ENCODE results near the gene HCRTR1.

The HCRTR1 gene

DNA sequence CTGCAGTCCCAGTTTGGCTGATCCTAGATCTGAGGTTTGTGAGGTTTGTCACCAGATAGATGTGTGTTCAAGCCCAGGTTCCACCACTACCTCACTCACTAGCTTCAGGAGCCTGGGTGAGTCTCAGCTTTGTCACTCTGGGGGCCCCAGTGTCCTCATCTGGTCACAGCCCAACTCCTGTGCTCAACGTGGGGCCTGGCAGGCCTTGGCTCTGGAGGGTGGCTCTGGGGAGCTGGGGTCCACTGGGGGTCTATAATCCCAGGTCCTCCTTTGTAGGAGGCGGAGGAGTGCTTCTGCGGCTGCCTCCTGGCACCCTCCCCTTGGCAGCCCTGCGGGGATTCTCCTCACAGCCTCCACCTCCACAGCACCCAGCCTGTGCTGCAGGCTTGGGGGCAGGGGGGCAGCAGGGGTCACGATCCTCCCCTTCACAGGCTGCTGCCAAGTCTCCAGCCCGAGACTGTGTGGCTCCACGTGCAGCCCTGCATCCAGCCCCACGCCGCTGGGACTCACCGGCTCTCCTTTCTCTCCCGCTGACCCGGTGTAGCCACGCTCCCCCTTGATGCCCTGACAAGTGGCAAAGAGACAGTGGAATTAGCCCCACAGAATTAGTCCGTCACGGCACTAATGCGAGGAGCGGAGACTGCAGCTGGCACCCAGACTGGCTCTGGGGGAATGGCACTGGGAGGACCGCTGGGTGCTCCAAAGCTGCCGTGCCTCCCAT, 49.7 kb downstream of the HCRTR1 start:
- no peak for DNase-seq (ENCODE audit: low spot score)

DNA sequence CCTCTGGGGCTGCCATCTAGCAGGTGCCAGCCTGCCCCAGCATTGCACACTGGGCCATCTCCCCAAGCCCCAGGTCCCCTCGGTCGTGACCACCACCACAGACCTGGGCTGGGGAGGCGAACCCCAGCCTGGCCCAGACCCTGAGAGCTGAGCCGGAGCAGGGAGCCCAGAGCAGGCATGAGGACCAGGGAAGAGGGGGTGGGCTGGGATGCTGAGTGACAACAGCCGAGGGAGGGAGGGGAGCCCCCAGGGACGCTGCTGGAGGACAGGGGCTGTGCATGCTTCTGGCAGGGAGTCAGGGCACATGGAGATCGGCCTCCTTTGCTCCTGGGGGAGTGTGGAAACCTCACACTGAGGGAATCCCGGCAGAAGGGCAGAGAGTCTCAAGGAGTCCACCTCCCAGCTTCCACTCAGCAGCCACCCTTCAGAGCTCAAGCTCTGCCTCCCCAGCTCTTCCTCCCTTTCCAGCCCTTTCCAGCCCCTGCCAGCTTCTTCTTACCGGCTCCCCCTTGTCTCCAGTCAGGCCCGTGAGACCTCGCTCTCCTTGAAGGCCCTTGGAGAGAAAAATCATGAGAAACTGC, 50.9 kb downstream of the HCRTR1 start:
- DNase-seq (ENCODE audit: low spot score): no peak

DNA sequence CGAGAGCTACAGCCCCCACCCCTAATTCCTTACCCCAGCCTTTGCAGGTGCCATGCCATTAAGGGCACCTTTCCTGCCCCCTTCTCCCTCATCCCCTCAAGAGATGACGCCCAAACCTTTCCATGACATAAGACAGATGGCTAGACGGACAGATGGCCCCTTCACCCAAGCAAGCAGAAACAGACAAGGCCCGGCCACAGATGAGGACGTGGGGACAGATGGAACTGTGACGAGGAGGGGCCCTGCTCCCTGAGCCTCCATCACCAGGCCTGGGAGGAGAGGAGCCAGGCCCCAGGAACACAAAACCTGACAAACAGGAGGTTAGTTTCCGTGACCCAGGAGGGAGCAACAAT, 51.9 kb downstream of the HCRTR1 start:
- DNase-seq (ENCODE audit: low spot score): no peak

DNA sequence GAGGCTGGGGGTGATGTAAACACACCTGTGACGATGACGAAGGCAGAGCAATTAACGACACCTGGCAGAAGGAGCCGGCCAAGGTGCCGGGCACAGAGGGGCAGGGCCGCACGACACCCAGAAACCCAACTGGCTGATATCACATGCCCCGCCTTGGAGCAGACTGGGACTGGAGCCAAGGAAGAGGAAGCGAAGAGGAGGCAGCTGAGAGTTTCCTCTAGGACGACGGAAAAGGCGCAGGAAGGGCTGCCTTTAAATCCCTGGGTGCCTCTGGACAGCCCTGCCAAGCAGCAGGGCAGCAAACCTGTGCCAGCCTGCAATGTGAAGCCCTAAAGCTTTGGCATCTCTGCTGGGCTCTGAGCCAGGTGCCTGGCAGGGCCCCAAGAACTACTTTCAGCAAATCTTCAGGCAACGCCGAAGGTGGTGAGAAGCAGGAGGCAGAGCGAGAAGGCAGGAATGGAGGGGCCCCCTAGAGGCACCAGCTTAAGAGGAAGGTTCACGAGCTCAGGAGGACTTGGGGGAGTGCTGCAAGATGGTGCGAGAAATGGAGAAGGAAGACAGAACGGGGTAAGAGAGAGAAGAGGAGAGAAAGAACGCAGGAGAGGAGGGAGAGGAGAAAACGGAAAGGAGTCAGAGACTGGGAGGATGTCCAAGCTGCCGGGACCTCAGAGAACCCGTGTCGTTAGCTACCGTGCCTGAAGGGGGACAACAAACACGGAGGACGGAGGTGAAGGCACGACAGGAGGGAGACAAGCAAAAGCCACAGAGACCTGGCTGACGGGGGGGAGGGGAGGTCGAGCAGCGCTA, 52.5 kb downstream of the HCRTR1 start:
- DNase-seq (ENCODE audit: low spot score): no peak

DNA sequence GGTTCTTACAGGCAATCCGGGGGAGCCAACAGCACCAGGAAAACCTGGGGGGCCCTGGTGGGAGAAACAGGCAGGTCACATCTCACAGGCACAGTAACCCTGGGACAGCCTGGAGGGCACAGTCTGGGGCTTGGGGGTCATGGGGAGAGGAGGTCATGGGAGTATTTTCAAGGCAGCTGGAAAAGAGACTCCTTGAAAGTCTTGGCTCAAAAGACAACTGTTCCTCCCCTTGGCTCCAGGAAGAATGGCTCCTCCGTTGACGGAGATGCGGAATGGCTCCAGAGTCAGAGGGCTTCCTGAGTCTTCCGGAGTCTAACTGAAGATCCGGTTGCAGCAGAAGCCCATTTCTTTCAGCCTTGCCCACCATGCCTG, 53.1 kb downstream of the HCRTR1 start:
- no peak for DNase-seq (ENCODE audit: low spot score)

DNA sequence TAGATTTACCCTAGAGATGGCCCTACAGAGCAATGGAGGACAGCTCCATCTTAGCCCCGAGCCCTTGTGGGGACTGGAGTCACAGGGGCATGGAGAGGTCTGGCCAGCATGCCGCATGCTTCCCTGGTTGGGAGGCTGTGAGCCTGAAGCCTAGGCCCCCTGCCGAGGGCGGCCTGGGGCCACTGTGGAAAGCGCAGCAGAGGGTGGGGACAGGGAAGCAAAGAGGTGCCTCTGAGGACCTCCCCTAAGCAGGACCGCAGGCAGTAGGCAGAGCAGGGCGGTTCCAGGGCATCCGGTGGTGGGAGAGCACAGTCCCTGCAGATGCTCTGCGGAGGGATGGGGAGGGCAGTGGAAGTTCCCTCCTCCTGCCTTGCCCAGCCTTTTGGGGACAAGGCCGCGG, 53.7 kb downstream of the HCRTR1 start:
- DNase-seq (ENCODE audit: low spot score): no peak

DNA sequence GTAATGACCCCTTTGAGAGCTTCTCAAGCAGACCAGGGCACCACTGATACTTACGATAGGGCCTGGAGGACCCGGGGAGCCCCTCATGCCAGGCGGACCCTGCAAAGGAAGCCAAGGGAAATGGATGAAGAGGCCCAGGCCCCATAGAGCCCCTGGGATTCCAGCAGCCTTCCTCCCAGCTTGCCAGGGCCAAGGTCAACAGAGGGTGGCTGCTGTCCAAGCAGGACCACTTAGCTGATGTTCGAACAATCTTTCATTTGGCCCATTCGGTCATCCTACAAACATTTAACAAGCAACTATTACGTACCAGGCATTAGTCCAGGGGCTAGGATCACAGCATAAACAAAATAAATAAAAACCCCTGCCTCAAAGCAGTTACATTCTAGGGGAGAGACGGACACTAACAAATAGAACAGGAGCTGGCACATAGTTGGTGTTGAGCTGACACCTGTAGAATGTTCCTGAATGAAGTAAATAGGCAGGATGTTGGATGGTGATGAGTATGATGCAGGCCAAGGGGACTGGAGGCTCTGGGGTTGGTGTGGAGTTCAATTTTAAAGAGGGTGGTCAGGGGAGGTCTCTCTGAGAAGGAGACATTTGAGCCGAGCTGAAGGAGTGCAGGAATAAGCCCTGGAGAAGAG, 54.2 kb downstream of the HCRTR1 start:
- no peak for DNase-seq (ENCODE audit: low spot score)

DNA sequence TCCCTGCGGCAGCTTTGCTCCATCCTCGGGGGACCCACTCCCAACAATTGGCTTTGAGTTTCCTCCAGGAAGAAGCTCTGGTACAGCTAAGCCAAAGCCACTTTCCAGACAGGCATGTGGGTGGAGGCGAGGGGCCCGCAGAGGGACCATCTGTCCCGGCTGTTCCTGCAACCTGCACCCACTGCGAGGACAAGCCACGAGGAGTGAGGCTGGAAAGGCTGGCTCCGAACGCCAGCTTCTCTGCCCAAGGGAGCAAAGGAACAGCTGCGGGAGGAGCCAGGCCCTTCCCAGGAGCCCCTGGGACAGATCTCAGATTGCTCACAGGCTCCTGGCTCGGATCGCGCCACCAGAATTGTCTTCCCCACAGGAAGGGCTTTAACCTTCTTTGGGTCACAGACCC, 55.5 kb downstream of the HCRTR1 start:
- DNase-seq (ENCODE audit: low spot score): no peak

DNA sequence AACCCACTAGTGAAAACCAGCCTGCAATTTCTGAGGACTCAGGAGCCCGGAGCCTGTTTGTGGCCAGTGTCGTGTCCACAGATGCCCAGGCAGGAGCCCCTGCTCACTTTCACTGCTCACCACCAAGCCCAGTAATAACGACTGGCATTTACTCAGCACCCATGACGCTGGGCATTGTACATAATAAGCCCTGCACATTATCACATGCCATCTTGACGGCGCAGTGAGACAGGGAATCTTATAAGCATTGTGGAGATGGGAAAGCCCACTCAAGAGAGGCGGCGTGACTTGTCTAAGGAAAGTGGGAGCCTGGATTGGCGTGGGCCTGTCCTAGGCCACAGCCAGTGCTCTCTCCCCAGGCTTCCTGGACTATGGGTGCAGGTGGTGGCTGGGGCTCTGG, 55.9 kb downstream of the HCRTR1 start:
- DNase-seq (ENCODE audit: low spot score): no peak

DNA sequence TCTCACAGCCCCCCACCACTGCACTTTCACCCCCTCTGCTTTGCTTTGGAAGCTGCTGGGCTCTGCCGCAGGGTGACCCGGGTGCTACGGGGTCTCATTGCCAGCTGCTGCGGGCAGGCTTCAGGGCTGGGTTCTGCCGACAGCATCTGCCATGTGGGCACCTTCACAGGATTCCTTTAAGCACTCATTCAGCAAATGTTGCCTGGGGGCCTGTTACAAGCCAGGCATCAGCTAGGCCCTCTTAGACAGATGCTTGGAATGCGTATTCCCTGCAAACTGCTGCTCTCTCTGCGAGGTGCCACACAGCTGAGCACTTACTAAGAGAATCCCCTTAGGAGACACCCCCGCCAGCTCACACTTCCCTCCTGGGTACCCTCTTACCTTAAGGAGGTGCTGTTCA, 57.1 kb downstream of the HCRTR1 start:
- DNase-seq (ENCODE audit: low spot score): no peak

DNA sequence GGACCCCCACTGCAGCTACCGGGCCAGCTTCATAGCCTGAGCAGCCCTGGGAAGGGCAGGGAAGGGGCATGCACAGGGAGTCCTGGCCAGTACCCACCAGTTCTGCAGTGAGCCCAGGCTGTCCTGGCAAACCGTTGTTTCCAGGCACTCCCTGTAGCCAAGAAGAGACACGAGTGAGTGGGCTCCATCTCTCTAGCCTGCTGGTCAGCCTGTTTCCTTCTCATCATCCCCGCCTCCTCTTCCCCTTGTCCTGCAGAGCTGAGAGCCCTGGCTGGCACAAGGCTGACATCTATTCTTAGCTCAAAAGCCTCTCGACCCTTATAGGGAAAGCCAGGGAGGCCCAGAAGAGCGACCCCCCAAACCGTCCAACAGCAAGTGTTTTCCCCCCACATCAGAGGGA, 57.7 kb downstream of the HCRTR1 start:
- DNase-seq (ENCODE audit: low spot score): no peak

DNA sequence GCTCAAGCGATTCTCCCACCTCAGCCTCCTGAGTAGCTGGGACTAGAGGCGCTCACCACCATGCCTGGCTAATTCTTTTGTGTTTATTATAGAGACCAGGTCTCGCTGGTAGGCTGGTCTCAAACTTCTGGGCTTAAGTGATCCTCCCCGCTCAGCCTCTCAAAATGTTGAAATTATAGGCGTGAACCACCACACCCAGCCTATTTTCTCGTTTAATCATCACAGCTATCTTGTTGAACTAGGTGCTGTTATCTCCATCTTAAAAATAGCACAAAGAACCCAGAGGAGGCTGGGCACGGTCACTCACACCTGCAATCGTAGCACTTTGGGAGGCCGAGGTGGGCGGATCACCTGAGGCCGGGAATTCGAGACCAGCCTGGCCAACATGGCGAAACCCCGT, 58.3 kb downstream of the HCRTR1 start:
- DNase-seq (ENCODE audit: low spot score): no peak

All from hepatic stellate cell (primary cell).